HCT116 (cell line): Measurements from ENCODE around the gene DPP10.

Source experiments
- YY1 ChIP-seq: IDR thresholded peaks from 2 replicates; pipeline ENCODE4 v1.6.1; 2011; ENCODE audit warnings: low read length, low read depth, moderate library complexity, mild to moderate bottlenecking; ENCODE audit not compliant: insufficient replicate concordance; ENCODE audit errors: extremely low read depth
- TF ChIP-seq, protein P1 (sequence below), 3 experiments: fragments of 200-600 bp in 1 of 3; sonication (generic) in 1 of 3; IDR thresholded peaks in 2 of 3; conservative IDR thresholded peaks in 1 of 3; 2 replicates each; pipeline ENCODE4 v1.5.1; 2012 to 2017; ENCODE audit warnings: low read depth in 2 of 3, low read length in 2 of 3, antibody characterized with exemption in 1 of 3, borderline replicate concordance in 1 of 3, control low read depth in 1 of 3, mild to moderate bottlenecking in 1 of 3, mixed read lengths in 1 of 3, mixed run types in 1 of 3, moderate library complexity in 1 of 3; ENCODE audit not compliant: insufficient read depth in 1 of 3

DNA sequence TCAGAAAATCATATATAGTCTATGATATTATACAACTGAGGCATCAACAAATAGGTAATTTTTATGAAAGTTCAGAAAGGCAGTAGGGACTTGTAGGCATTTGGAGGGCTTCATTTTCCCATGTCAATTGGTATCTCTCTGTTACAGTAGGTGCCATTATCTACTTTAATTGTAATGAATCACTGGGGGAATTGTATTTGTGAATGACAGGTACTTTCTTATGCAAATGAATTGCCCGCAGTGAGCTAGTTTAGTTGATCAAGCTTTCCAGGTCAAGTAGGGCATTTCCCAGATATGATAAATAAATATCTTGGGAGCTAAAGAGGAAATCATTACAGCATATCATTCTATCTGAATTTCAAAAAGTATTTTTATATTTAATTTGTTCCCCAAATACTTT, 1116.3 kb downstream of the DPP10 start:
- TF ChIP-seq, protein P1, sequence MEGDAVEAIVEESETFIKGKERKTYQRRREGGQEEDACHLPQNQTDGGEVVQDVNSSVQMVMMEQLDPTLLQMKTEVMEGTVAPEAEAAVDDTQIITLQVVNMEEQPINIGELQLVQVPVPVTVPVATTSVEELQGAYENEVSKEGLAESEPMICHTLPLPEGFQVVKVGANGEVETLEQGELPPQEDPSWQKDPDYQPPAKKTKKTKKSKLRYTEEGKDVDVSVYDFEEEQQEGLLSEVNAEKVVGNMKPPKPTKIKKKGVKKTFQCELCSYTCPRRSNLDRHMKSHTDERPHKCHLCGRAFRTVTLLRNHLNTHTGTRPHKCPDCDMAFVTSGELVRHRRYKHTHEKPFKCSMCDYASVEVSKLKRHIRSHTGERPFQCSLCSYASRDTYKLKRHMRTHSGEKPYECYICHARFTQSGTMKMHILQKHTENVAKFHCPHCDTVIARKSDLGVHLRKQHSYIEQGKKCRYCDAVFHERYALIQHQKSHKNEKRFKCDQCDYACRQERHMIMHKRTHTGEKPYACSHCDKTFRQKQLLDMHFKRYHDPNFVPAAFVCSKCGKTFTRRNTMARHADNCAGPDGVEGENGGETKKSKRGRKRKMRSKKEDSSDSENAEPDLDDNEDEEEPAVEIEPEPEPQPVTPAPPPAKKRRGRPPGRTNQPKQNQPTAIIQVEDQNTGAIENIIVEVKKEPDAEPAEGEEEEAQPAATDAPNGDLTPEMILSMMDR (IDR thresholded peaks at IDR 0.05 in 2 of 3, conservative IDR thresholded peaks at IDR 0.05 in 1 of 3; ENCODE audit: borderline replicate concordance in 1 of 3, insufficient read depth in 1 of 3, low read depth in 2 of 3, low read length in 2 of 3), result no peak
- TF ChIP-seq YY1, result no peak
